Neural cell (in vitro differentiated cells): ENCODE results near the gene SENP3. TPM values are rescaled to one million over a fixed set of nuclear protein-coding genes. Genes with fewer than 3 reads are reported as not detected.

ENCODE experiments used
- polyA plus RNA-seq: library from polyadenylated mRNA; depleted of rRNA; stranded (reverse); fragments of >200 nt; gene quantifications from 2 replicates; pipeline ENCODE4 v1.2.3, GENCODE V29; 2014
- small RNA-seq, 3 experiments: library from RNA; depleted of rRNA; stranded (forward); fragments of <200 nt; gene quantifications; one replicate each; pipeline ENCODE3, GENCODE V24; 2012

SENP3 gene
- polyA plus RNA-seq, 1 donor from 2014 or later: 151 TPM

Small RNA genes lying within 50 kb of the gene (small RNA-seq; reads per million reads assigned to genes)
- gene CD68 (0 reads per million in 3 experiments), gene RF00019 (0 to 1.2 (median 0) reads per million in 3 experiments), gene SNORA48 (0 reads per million in 3 experiments), gene SNORD10 (0 reads per million in 3 experiments)

Other genes starting within 250 kb of the SENP3 start
- gene GPS2, start 246.6 kb upstream of the SENP3 start, polyA plus RNA-seq: 108 and 116 TPM in 2 replicates
- gene NEURL4, start 232.6 kb upstream of the SENP3 start, polyA plus RNA-seq: 58.4 and 61.0 TPM in 2 replicates
- gene ACAP1, start 225.4 kb upstream of the SENP3 start, polyA plus RNA-seq: 0.66 and 9.2 TPM in 2 replicates
- gene KCTD11, start 209.8 kb upstream of the SENP3 start, polyA plus RNA-seq: 2.8 TPM in 2 replicates
- gene TMEM95, start 206.8 kb upstream of the SENP3 start, polyA plus RNA-seq: not detected in 2 replicates
- 0.83 and 1.5 TPM in 2 replicates for gene TNK1, start 180.8 kb upstream of the SENP3 start, polyA plus RNA-seq
- gene PLSCR3, start 167.4 kb upstream of the SENP3 start, polyA plus RNA-seq: 15.9 and 25.2 TPM in 2 replicates
- 158 and 161 TPM in 2 replicates for gene TMEM256, start 157.8 kb upstream of the SENP3 start, polyA plus RNA-seq
- gene NLGN2, start 154.1 kb upstream of the SENP3 start, polyA plus RNA-seq: 13.8 and 21.5 TPM in 2 replicates
- not detected in 2 replicates for gene SPEM1, start 141.6 kb upstream of the SENP3 start, polyA plus RNA-seq
- not detected in 2 replicates for gene SPEM2, start 136.3 kb upstream of the SENP3 start, polyA plus RNA-seq
- not detected in 2 replicates for gene SPEM3, start 133.1 kb upstream of the SENP3 start, polyA plus RNA-seq
- 0.14 TPM in 1 of 2 replicates, not detected in the other for gene TMEM102, start 126.5 kb upstream of the SENP3 start, polyA plus RNA-seq
- gene FGF11, start 122.4 kb upstream of the SENP3 start, polyA plus RNA-seq: 15.8 and 16.4 TPM in 2 replicates
- 17.9 and 18.2 TPM in 2 replicates for gene CHRNB1, start 116.9 kb upstream of the SENP3 start, polyA plus RNA-seq
- 8.0 and 9.2 TPM in 2 replicates for gene ZBTB4, start 82.3 kb upstream of the SENP3 start, polyA plus RNA-seq
- not detected in 2 replicates for gene SLC35G6, start 80.5 kb upstream of the SENP3 start, polyA plus RNA-seq
- 9.1 and 22.6 TPM in 2 replicates for gene POLR2A, start 77.6 kb upstream of the SENP3 start, polyA plus RNA-seq
- not detected in 2 replicates for gene TNFSF12, start 12.9 kb upstream of the SENP3 start, polyA plus RNA-seq
- gene TNFSF13, start 3.2 kb upstream of the SENP3 start, polyA plus RNA-seq: 0.15 TPM in 1 of 2 replicates, not detected in the other
- not detected in 2 replicates for gene CD68, start 17.7 kb downstream of the SENP3 start, polyA plus RNA-seq
- 110 and 118 TPM in 2 replicates for gene MPDU1, start 21.9 kb downstream of the SENP3 start, polyA plus RNA-seq
- 0.47 and 1.5 TPM in 2 replicates for gene SOX15, start 28.2 kb downstream of the SENP3 start, polyA plus RNA-seq
- 118 and 130 TPM in 2 replicates for gene FXR2, start 53.0 kb downstream of the SENP3 start, polyA plus RNA-seq
- gene SAT2, start 65.9 kb downstream of the SENP3 start, polyA plus RNA-seq: 303 and 330 TPM in 2 replicates
- 0.90 and 3.2 TPM in 2 replicates for gene SHBG, start 68.2 kb downstream of the SENP3 start, polyA plus RNA-seq
- 3.2 and 4.2 TPM in 2 replicates for gene ATP1B2, start 89.0 kb downstream of the SENP3 start, polyA plus RNA-seq
- 13.8 and 14.3 TPM in 2 replicates for gene TP53, start 125.6 kb downstream of the SENP3 start, polyA plus RNA-seq
- 20.1 and 22.4 TPM in 2 replicates for gene WRAP53, start 126.6 kb downstream of the SENP3 start, polyA plus RNA-seq
- gene EFNB3, start 143.3 kb downstream of the SENP3 start, polyA plus RNA-seq: 36.4 and 46.5 TPM in 2 replicates
- gene DNAH2, start 155.8 kb downstream of the SENP3 start, polyA plus RNA-seq: 2.0 and 2.1 TPM in 2 replicates